GM12878 (cell line): Measurements from ENCODE around the gene NMRK1. TPM values are rescaled to one million over a fixed set of nuclear protein-coding genes. Genes with fewer than 3 reads are reported as not detected.

Experiments
- ATAC-seq: fragments of 200-7000 bp; cut with Tn5 transposase; 3 replicates; pipeline ENCODE4 v1.9.1; 2020; ENCODE audit warnings: mild to moderate bottlenecking, moderate library complexity
- BruUV-seq: library from RNA; stranded (reverse); fragments of 400-500 nt; replicated peaks from 2 replicates; lab custom pipeline; 2021; lab: Mats Ljungman, UMichigan
- CTCF ChIA-PET: fragments of 300-600 bp; sonication (Branson Sonifier 250); formaldehyde crosslinking; extraction: SDS; loops from one replicate; lab custom pipeline; 2021; ENCODE audit warnings: inconsistent platforms; lab: Yijun Ruan, JAX
- POLR2A ChIA-PET: fragments of 350-600 bp; formaldehyde crosslinking; extraction: SDS; loops from one replicate; lab custom pipeline; 2021; ENCODE audit warnings: inconsistent platforms; lab: Charles Lee
- RAD21 ChIA-PET: fragments of 300-600 bp; sonication (Branson Sonifier 250); formaldehyde crosslinking; loops from one replicate; lab custom pipeline; 2023; ENCODE audit warnings: antibody characterized with exemption; ENCODE audit not compliant: unreplicated experiment; lab: Charles Lee
- SMC1A ChIA-PET: fragments of 300-600 bp; sonication (Branson Sonifier 250); formaldehyde crosslinking; loops from one replicate; lab custom pipeline; 2023; ENCODE audit not compliant: unreplicated experiment, uncharacterized antibody; lab: Charles Lee
- DNase-seq: peaks from one replicate; pipeline ENCODE4 v3.0.0-alpha.2; 2011; ENCODE audit warnings: low read depth, low spot score
- FAIRE-seq: peaks from 3 replicates; lab custom pipeline; 2011; peaks lifted over from hg19 to GRCh38; lab: Jason Lieb, UNC
- H2AFZ ChIP-seq: 2 replicates; pipeline ENCODE4 v1.6.0; 2011; ENCODE audit warnings: low read depth, low read length, control low read depth; ENCODE audit not compliant: control insufficient read depth
- H3K27ac ChIP-seq: 2 replicates; pipeline ENCODE4 v1.5.1; 2011; ENCODE audit warnings: control low read depth; ENCODE audit not compliant: control insufficient read depth, insufficient read depth
- H3K27me3 ChIP-seq, 2 experiments: replicated peaks in 1 of 2; 2 replicates each; pipeline versions ENCODE4 v1.6.0 to v1.6.1; 2011; ENCODE audit warnings: low read length in 1 of 2; ENCODE audit not compliant: control insufficient read depth in 2 of 2, insufficient read depth in 2 of 2
- H3K36me3 ChIP-seq, 2 experiments: 2 replicates each; pipeline ENCODE4 v1.5.1; 2011; ENCODE audit warnings: low read length in 1 of 2; ENCODE audit not compliant: control insufficient read depth in 2 of 2, insufficient read depth in 2 of 2
- H3K4me1 ChIP-seq: 2 replicates; pipeline ENCODE4 v1.6.1; 2011; ENCODE audit warnings: mild to moderate bottlenecking, low read length, moderate library complexity, mixed read lengths; ENCODE audit not compliant: control insufficient read depth, insufficient read depth
- H3K4me2 ChIP-seq: 2 replicates; pipeline ENCODE4 v1.6.0; 2011; ENCODE audit warnings: control low read depth; ENCODE audit not compliant: control insufficient read depth, insufficient read depth
- H3K4me3 ChIP-seq: fragments of 200-600 bp; sonication (generic); 2 replicates; pipeline ENCODE4 v1.5.1; 2016
- H3K79me2 ChIP-seq: 2 replicates; pipeline ENCODE4 v1.6.0; 2011; ENCODE audit warnings: low read length; ENCODE audit not compliant: control insufficient read depth, insufficient read depth
- H3K9ac ChIP-seq: 2 replicates; pipeline ENCODE4 v1.8.0; 2011; ENCODE audit warnings: low read length, control low read depth, mixed read lengths; ENCODE audit not compliant: control insufficient read depth, insufficient read depth
- H3K9me3 ChIP-seq: replicated peaks from 3 replicates; pipeline ENCODE4 v1.5.1; 2011; ENCODE audit warnings: mild to moderate bottlenecking, low read length; ENCODE audit not compliant: control insufficient read depth, insufficient read depth
- H4K20me1 ChIP-seq: 2 replicates; pipeline ENCODE4 v1.6.0; 2011; ENCODE audit not compliant: control insufficient read depth, insufficient read depth
- MXI1 ChIP-seq: fragments of 150-350 bp; IDR thresholded peaks from 2 replicates; pipeline ENCODE4 v1.6.1; 2011; ENCODE audit warnings: low read depth, mild to moderate bottlenecking, inconsistent platforms, low read length, improper control_type of control experiment
- NBN ChIP-seq: fragments of 450-650 bp; IDR thresholded peaks from 2 replicates; pipeline ENCODE4 v1.6.1; 2016
- WGBS: methylation state at CpG from one replicate; pipeline ENCODE4 v1.1.6; 2016; ENCODE audit warnings: low lambda C conversion rate; ENCODE audit not compliant: insufficient replicate concordance, insufficient coverage; ENCODE audit errors: missing lambda C conversion rate; 5-methylcytosine and 5-hydroxymethylcytosine counted together
- in situ Hi-C: fragments of 300-500 bp; cut with MboI; formaldehyde crosslinking; loops from 9 replicates; pipeline ENCODE4 v1.14.3; 2018; ENCODE audit warnings: mixed read lengths
- intact Hi-C: fragments of 100-400 bp; cut with micrococcal nuclease; formaldehyde crosslinking; loops from one replicate; pipeline ENCODE4 v1.14.2; 2022; ENCODE audit not compliant: unreplicated experiment
- polyA plus RNA-seq, 11 experiments: library from polyadenylated mRNA; depleted of rRNA in 4 of 11; unstranded in 6 of 11; stranded (reverse) in 5 of 11; fragments of >200 nt; fragmentation: Nextera tagmentation in 4 of 11; fragmentation: Illumina TruSeq in 1 of 11; extraction: Ambion mirVana in 4 of 11; extraction: Trizol in 1 of 11; gene quantifications; 1 replicate in 1 of 11; 2 replicates in 10 of 11; pipeline versions ENCODE4 v1.2.1 to v1.2.3, GENCODE V29; 2011 to 2016; ENCODE audit warnings: inconsistent platforms in 2 of 11, missing spikeins in 2 of 11, low read depth in 1 of 11
- total RNA-seq, 4 experiments: library from RNA; depleted of rRNA in 3 of 4; stranded (reverse); fragments of >200 nt in 3 of 4; fragmentation: Illumina TruSeq in 1 of 4; extraction: Trizol in 1 of 4; gene quantifications; 2 replicates each; pipeline versions ENCODE4 v1.2.1 to v1.2.3, GENCODE V29; 2013 to 2021
- TF ChIP-seq, protein P1 (sequence below): IDR thresholded peaks from 2 replicates; pipeline ENCODE4 v1.6.1; 2012; ENCODE audit warnings: improper control_type of control experiment, low read depth, low read length; ENCODE audit not compliant: insufficient replicate concordance

NMRK1 gene
- total and polyA plus RNA-seq, 10 of the 15 experiments (the other 5 are each of a cell fraction or from before 2014, with no cell fraction given): 8.4 to 17.2 (median 12.1) TPM

DNA sequence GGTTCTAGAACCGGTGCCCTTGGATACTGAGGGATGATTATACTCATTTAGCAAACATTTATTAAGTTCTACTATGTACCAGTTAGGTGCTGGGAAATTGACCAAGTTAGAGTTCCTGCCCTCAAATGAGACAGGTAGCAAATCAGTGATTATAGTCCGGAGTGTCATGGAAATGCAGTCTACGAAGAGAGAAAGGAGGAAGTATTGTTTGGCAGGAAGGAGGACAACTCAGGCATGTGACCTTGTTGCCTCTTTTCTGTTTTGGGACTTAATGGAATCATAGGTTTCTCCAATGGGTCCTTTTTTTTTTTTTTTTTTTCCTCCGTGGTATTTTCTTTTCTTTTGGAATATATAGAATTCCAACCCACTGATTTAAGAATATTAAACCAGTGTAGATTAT lies 28.4 kb upstream of the NMRK1 start:
- Histone ChIP-seq H3K4me1 (no peaks in the 10 kb centered on the region), H3K9me3 (no peaks in the 10 kb centered on the region), H3K79me2 (peaks cover under 1% of the 10 kb centered on the region), H3K27ac (no peak overlapping the region), H3K4me2 (no peak overlapping the region), H3K36me3 (peaks cover 7% of the 10 kb centered on the region in 2 experiments), H3K27me3 (no peaks in the 10 kb centered on the region), H3K9ac (no peak overlapping the region), H4K20me1 (no peaks in the 10 kb centered on the region), H3K4me3 (no peak overlapping the region), H2AFZ (no peak overlapping the region)
- ChIA-PET RAD21 (no interaction called here), SMC1A (no interaction called here), CTCF (interaction anchor here (0.7 kb wide), 1 partner anchor 141 kb away, joined by 3 read pairs; no protein-coding TSS in a partner anchor), POLR2A (no interaction called here)
- FAIRE-seq (no peak), DNase-seq (no peak), ATAC-seq (no peak)
- 87% methylated on average over 4 of the region's 4 CpGs for WGBS
- in situ Hi-C loops: no loop called here
- BruUV-seq: no TSS peak
- no peak for TF ChIP-seq MXI1
- no peak for TF ChIP-seq NBN
- TF ChIP-seq, protein P1, sequence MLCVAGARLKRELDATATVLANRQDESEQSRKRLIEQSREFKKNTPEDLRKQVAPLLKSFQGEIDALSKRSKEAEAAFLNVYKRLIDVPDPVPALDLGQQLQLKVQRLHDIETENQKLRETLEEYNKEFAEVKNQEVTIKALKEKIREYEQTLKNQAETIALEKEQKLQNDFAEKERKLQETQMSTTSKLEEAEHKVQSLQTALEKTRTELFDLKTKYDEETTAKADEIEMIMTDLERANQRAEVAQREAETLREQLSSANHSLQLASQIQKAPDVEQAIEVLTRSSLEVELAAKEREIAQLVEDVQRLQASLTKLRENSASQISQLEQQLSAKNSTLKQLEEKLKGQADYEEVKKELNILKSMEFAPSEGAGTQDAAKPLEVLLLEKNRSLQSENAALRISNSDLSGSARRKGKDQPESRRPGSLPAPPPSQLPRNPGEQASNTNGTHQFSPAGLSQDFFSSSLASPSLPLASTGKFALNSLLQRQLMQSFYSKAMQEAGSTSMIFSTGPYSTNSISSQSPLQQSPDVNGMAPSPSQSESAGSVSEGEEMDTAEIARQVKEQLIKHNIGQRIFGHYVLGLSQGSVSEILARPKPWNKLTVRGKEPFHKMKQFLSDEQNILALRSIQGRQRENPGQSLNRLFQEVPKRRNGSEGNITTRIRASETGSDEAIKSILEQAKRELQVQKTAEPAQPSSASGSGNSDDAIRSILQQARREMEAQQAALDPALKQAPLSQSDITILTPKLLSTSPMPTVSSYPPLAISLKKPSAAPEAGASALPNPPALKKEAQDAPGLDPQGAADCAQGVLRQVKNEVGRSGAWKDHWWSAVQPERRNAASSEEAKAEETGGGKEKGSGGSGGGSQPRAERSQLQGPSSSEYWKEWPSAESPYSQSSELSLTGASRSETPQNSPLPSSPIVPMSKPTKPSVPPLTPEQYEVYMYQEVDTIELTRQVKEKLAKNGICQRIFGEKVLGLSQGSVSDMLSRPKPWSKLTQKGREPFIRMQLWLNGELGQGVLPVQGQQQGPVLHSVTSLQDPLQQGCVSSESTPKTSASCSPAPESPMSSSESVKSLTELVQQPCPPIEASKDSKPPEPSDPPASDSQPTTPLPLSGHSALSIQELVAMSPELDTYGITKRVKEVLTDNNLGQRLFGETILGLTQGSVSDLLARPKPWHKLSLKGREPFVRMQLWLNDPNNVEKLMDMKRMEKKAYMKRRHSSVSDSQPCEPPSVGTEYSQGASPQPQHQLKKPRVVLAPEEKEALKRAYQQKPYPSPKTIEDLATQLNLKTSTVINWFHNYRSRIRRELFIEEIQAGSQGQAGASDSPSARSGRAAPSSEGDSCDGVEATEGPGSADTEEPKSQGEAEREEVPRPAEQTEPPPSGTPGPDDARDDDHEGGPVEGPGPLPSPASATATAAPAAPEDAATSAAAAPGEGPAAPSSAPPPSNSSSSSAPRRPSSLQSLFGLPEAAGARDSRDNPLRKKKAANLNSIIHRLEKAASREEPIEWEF: no peak
- intact Hi-C loops: no loop called here
